VCaP (cell line): ENCODE results near the gene REEP6.
"Not testable (repeated sequence)": the region's sequence is repeated elsewhere in the genome, so short reads cannot be mapped to it uniquely, and the experiment has no call there.

Source experiments
- H3K27ac ChIP-seq: fragments of 450-650 bp; 2 replicates; pipeline ENCODE4 v1.5.1; 2017
- CTCF ChIP-seq: fragments of 450-650 bp; conservative IDR thresholded peaks from 2 replicates; pipeline ENCODE4 v1.5.1; 2017; ENCODE audit warnings: mild to moderate bottlenecking, moderate library complexity

REEP6 gene

GRCh38 chr19:1497578-1498235 lies 6.7 kb downstream of the REEP6 start:
- TF ChIP-seq CTCF = no peak
- H3K27ac ChIP-seq = no peak overlapping the region

DNA sequence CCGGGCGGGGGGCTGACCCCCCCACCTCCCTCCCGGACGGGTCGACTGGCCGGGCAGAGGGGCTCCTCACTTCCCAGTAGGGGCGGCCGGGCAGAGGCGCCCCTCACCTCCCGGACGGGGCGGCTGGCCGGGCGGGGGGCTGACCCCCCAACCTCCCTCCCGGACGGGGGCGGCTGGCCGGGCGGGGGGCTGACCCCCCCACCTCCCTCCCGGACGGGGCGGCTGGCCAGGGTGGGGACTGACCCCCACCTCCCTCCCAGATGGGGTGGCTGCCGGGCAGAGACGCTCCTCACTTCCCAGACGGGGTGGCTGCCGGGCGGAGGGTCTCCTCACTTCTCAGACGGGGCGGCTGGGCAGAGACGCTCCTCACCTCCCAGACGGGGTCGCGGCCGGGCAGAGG lies 8.2 kb downstream of the REEP6 start:
- H3K27ac ChIP-seq = not testable (repeated sequence)

DNA sequence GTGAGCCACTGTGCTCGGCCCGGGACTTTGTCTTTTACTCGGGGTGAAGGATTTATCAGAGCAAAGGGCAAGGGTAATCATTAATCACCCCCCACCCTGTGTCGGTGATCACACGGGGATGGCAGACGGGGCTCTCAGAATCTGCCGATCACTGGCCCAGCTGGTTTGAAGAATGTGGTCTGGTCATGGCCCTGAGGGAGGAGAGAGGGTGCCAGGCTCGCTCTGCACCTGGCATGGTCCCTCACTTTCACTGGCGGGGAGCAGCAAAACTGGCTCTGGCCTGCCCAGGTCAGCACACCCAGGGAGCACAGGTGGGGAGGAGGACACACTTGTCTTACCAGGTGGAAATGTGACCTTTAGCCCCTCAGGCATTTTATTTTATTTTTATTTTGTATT lies 10.2 kb downstream of the REEP6 start:
- TF ChIP-seq CTCF = no peak
- H3K27ac ChIP-seq = no peak overlapping the region

GRCh38 chr19:1502433-1503088 lies 11.6 kb downstream of the REEP6 start:
- no peak for TF ChIP-seq CTCF
- no peak overlapping the region for H3K27ac ChIP-seq

DNA sequence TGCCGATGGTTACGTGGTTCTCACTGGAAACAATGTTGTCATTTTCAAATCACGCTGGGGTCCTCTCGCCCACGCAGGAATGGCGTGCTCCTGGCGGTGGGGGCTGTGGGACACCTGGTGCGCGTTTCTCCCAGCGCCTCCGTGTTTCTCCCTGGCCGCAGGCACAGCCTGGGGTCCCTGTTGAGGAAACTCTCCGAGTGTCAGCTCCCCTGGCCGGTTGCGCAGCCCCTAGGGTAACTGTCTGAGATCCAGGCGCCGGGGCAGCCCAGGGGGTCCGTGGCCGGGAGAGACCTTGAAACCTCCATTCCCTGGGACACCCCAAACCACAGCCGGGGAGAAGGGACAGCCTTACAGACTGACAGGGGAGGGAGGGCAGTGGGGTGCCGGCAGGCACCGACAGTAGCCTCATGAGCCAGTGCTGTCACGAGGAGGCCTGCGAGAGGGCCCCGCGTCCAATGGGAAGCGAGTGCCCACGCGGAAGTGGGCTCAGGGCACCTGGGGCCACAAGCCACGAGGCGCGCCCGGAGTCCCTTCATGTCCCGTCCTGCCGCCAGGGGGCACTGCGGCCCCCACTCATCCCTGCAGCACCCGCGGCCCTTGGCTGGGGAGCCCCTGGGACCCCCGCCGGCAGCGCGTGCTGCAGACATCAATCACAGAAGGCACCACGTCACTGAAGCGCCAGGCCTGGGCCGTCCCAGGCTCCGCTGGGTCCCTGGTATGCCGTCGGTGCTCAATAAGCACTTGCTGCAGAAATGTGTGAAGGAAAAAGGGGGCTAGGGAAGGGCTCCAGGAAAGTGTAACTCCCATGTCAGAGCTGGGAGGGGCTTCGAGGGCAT lies 12.3 kb downstream of the REEP6 start:
- peak; percentile 77 for TF ChIP-seq CTCF
- H3K27ac ChIP-seq = no peak overlapping the region

DNA sequence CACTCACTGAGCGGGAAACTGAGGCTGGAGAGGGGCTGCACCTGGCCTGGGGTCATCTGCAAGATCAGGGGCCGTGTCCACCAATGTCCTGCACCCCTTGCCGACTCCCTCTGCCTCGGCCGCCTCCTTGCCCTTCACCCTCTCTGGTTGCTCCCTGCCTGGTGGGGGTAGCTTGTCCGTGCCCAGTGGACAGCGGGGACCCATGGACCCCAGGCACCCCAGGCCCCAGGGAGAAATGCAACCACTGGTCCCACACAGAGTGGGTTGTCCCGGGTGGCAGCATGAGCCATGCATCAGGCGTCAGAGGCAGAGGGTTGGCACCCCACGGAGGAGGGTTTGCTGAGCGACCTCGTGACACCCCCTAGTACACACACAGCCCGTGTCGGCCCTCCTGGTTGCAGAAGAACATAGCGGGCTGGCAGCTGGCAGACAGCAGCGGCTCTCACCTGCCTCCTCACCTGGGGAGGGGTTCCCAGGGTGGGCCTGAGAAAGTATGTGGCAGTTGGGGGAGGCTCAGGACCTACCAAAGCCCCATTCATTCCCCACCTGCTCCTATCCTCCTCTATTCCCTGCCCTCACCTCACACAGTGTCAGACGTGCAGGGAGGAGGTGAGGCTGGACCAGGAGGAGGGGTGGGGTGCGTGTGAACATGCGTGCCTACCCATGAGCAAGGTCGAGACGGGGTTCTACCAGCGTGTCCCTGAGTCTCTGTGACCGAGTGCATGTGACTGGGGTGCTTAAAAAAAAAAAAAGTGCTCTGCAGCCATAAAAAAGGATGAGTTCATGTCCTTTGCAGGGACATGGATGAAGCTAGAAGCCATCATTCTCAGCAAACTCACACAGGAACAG lies 13.2 kb downstream of the REEP6 start:
- no peak overlapping the region for H3K27ac ChIP-seq
- TF ChIP-seq CTCF = no peak

DNA sequence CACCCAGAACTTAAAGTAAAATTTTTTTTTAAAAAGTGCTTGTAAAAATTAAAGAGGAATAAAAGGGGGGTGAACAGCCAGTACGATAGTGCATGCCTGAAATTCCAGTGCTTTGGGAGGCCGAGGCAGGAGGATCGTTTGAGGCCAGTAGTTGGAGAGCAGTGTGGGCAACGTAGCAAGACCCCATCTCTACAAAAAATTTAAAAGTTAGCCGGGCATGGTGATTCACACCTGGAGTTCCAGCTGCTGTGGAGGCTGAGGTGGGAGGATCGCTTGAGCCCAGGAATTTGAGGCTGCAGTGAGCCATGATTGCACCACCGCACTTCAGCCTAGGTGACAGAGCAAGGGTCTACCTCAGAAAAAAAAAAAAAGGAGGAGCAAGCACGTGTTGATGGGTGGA lies 14.0 kb downstream of the REEP6 start:
- no peak overlapping the region for H3K27ac ChIP-seq
- TF ChIP-seq CTCF = no peak
